Left ventricle myocardium inferior (tissue), 1 donor: ENCODE measurements around the gene SDR9C7. TPM values are rescaled to one million over a fixed set of nuclear protein-coding genes. Genes with fewer than 3 reads are reported as not detected.
"Not testable (repeated sequence)": the region's sequence is repeated elsewhere in the genome, so short reads cannot be mapped to it uniquely, and the experiment has no call there.

Experiments
- DNase-seq: peaks from one replicate; pipeline ENCODE4 v3.0.0-alpha.2; 2020
- H3K27ac ChIP-seq: fragments of 200-600 bp; replicated peaks from 2 replicates; pipeline ENCODE4 v1.8.0; 2021
- H3K27me3 ChIP-seq: fragments of 200-600 bp; 2 replicates; pipeline ENCODE4 v1.8.0; 2021; ENCODE audit warnings: low read depth
- H3K36me3 ChIP-seq: fragments of 200-600 bp; 2 replicates; pipeline ENCODE4 v1.8.0; 2021
- H3K4me1 ChIP-seq: fragments of 200-600 bp; 2 replicates; pipeline ENCODE4 v1.8.0; 2021
- H3K4me3 ChIP-seq: fragments of 200-600 bp; 2 replicates; pipeline ENCODE4 v1.8.0; 2021; ENCODE audit warnings: mild to moderate bottlenecking, moderate library complexity
- H3K9me3 ChIP-seq: fragments of 200-600 bp; replicated peaks from 2 replicates; pipeline ENCODE4 v1.8.0; 2021
- CTCF ChIP-seq: fragments of 200-600 bp; IDR thresholded peaks from 2 replicates; pipeline ENCODE4 v1.8.0; 2021; ENCODE audit warnings: antibody characterized with exemption, mild to moderate bottlenecking, borderline replicate concordance
- intact Hi-C: fragments of 100-400 bp; cut with micrococcal nuclease; formaldehyde crosslinking; loops from one replicate; pipeline ENCODE4 v1.11.0; 2022
- total RNA-seq: library from RNA; stranded (reverse); fragmentation: NEBNext Ultra II Directional; extraction: Animal tissue kit (Norgen Biotek cat#: 25700); gene quantifications from one replicate; pipeline ENCODE4 v1.2.1, GENCODE V29; 2021
- donor health status: DM: no; HTN: yes; CAD: no; lungs with severe emphysema.

The SDR9C7 gene
- total RNA-seq, 1 donor from 2014 or later = not detected

- no peak overlapping the region for H3K4me3 ChIP-seq
- no peak for DNase-seq
- H3K27ac ChIP-seq = no peak overlapping the region
- intact Hi-C loops = no loop called here
- TF ChIP-seq CTCF = no peak
- H3K27me3 ChIP-seq = no peaks in the 10 kb centered on the region
- H3K9me3 ChIP-seq = no peaks in the 10 kb centered on the region
- no peaks in the 10 kb centered on the region for H3K4me1 ChIP-seq
- H3K36me3 ChIP-seq = peaks cover 9% of the 10 kb centered on the region
Measured at GRCh38 chr12:56951582-56952339, 17.6 kb upstream of the SDR9C7 start.

GRCh38 chr12:56948881-56949280 is 14.7 kb upstream of the SDR9C7 start:
- DNase-seq = no peak
- Histone ChIP-seq H3K27ac (no peak overlapping the region), H3K4me1 (no peaks in the 10 kb centered on the region), H3K4me3 (no peak overlapping the region), H3K9me3 (no peaks in the 10 kb centered on the region), H3K27me3 (no peaks in the 10 kb centered on the region), H3K36me3 (peaks cover 9% of the 10 kb centered on the region)
- intact Hi-C loops = no loop called here
- no peak for TF ChIP-seq CTCF

GRCh38 chr12:56948457-56948777 is 14.2 kb upstream of the SDR9C7 start:
- intact Hi-C loops = no loop called here
- Histone ChIP-seq H3K27ac (no peak overlapping the region), H3K36me3 (peaks cover 9% of the 10 kb centered on the region), H3K4me1 (no peaks in the 10 kb centered on the region), H3K4me3 (no peak overlapping the region), H3K27me3 (no peaks in the 10 kb centered on the region), H3K9me3 (no peaks in the 10 kb centered on the region)
- no peak for DNase-seq
- TF ChIP-seq CTCF = no peak

GRCh38 chr12:56947633-56948456 is 13.6 kb upstream of the SDR9C7 start:
- intact Hi-C loops = no loop called here
- no peak for DNase-seq
- Histone ChIP-seq H3K4me3 (no peak overlapping the region), H3K4me1 (no peaks in the 10 kb centered on the region), H3K27ac (no peak overlapping the region), H3K36me3 (peaks cover 9% of the 10 kb centered on the region), H3K9me3 (no peaks in the 10 kb centered on the region), H3K27me3 (no peaks in the 10 kb centered on the region)
- peak; percentile 26 for TF ChIP-seq CTCF

- no peak for DNase-seq
- no peaks in the 10 kb centered on the region for H3K27me3 ChIP-seq
- peaks cover 6% of the 10 kb centered on the region for H3K4me1 ChIP-seq
- no peak for TF ChIP-seq CTCF
- H3K4me3 ChIP-seq = no peak overlapping the region
- intact Hi-C loops = no loop called here
- no peak overlapping the region for H3K27ac ChIP-seq
- no peaks in the 10 kb centered on the region for H3K9me3 ChIP-seq
- no peaks in the 10 kb centered on the region for H3K36me3 ChIP-seq
Measured at GRCh38 chr12:56943878-56944277, 9.7 kb upstream of the SDR9C7 start.

- intact Hi-C loops, H3K27me3 ChIP-seq, DNase-seq, H3K9me3 ChIP-seq, H3K27ac ChIP-seq, H3K4me3 ChIP-seq, H3K4me1 ChIP-seq, H3K36me3 ChIP-seq: not testable (repeated sequence)
Measured at GRCh38 chr12:56943374-56943773, 9.2 kb upstream of the SDR9C7 start.
